ENCODE measurements around the gene ASAP2.
"Not testable (repeated sequence)": the region's sequence is repeated elsewhere in the genome, so short reads cannot be mapped to it uniquely, and the experiment has no call there.

Gene ASAP2

GRCh38 chr2:9261231-9261883 lies 54.7 kb downstream of the ASAP2 start:
- in situ Hi-C loops (cut with HindIII; ENCODE audit: low pct_ligation_motif_present, low pct_unique_long_range_greater_than_20kb, low sequenced_read_pairs): no loop called here

GRCh38 chr2:9262671-9263171 lies 56.1 kb downstream of the ASAP2 start:
- DNase-seq: no peak
- in situ Hi-C loops (cut with HindIII; ENCODE audit: low pct_ligation_motif_present, low pct_unique_long_range_greater_than_20kb, low sequenced_read_pairs): no loop called here

More at GRCh38 chr2:9261231-9261883, 54.7 kb downstream of the ASAP2 start:
- no peak for DNase-seq

GRCh38 chr2:9263428-9263827 lies 56.8 kb downstream of the ASAP2 start:
- in situ Hi-C loops (cut with HindIII; ENCODE audit: low pct_ligation_motif_present, low pct_unique_long_range_greater_than_20kb, low sequenced_read_pairs): no loop called here
- no peak for DNase-seq

GRCh38 chr2:9264301-9264700 lies 57.7 kb downstream of the ASAP2 start:
- in situ Hi-C loops (cut with HindIII; ENCODE audit: low pct_ligation_motif_present, low pct_unique_long_range_greater_than_20kb, low sequenced_read_pairs): no loop called here

GRCh38 chr2:9266711-9267110 lies 60.1 kb downstream of the ASAP2 start:
- in situ Hi-C loops (cut with HindIII; ENCODE audit: low pct_ligation_motif_present, low pct_unique_long_range_greater_than_20kb, low sequenced_read_pairs): no loop called here
- DNase-seq: no peak

More at GRCh38 chr2:9264301-9264700, 57.7 kb downstream of the ASAP2 start:
- DNase-seq: no peak

GRCh38 chr2:9267286-9267685 lies 60.7 kb downstream of the ASAP2 start:
- in situ Hi-C loops (cut with HindIII; ENCODE audit: low pct_ligation_motif_present, low pct_unique_long_range_greater_than_20kb, low sequenced_read_pairs); DNase-seq: not testable (repeated sequence)

- in situ Hi-C loops (cut with HindIII; ENCODE audit: low pct_ligation_motif_present, low pct_unique_long_range_greater_than_20kb, low sequenced_read_pairs): no loop called here
These were observed 61.9 kb downstream of the ASAP2 start for GRCh38 chr2:9268301-9269080.

GRCh38 chr2:9269295-9269694 lies 62.7 kb downstream of the ASAP2 start:
- in situ Hi-C loops (cut with HindIII; ENCODE audit: low pct_ligation_motif_present, low pct_unique_long_range_greater_than_20kb, low sequenced_read_pairs): no loop called here

More at GRCh38 chr2:9268301-9269080, 61.9 kb downstream of the ASAP2 start:
- DNase-seq: no peak

GRCh38 chr2:9269695-9270360 lies 63.2 kb downstream of the ASAP2 start:
- in situ Hi-C loops (cut with HindIII; ENCODE audit: low pct_ligation_motif_present, low pct_unique_long_range_greater_than_20kb, low sequenced_read_pairs): no loop called here
- DNase-seq: no peak

More at GRCh38 chr2:9269295-9269694, 62.7 kb downstream of the ASAP2 start:
- no peak for DNase-seq

- DNase-seq: no peak
- in situ Hi-C loops (cut with HindIII; ENCODE audit: low pct_ligation_motif_present, low pct_unique_long_range_greater_than_20kb, low sequenced_read_pairs): no loop called here
These were observed 64.5 kb downstream of the ASAP2 start for GRCh38 chr2:9271091-9271490.

- no peak for DNase-seq
- in situ Hi-C loops (cut with HindIII; ENCODE audit: low pct_ligation_motif_present, low pct_unique_long_range_greater_than_20kb, low sequenced_read_pairs): no loop called here
These were observed 65.1 kb downstream of the ASAP2 start for GRCh38 chr2:9271691-9272090.

GRCh38 chr2:9273486-9274130 lies 67.0 kb downstream of the ASAP2 start:
- in situ Hi-C loops (cut with HindIII; ENCODE audit: low pct_ligation_motif_present, low pct_unique_long_range_greater_than_20kb, low sequenced_read_pairs): no loop called here

GRCh38 chr2:9274701-9275343 lies 68.2 kb downstream of the ASAP2 start:
- in situ Hi-C loops (cut with HindIII; ENCODE audit: low pct_ligation_motif_present, low pct_unique_long_range_greater_than_20kb, low sequenced_read_pairs): no loop called here
- no peak for DNase-seq

More at GRCh38 chr2:9273486-9274130, 67.0 kb downstream of the ASAP2 start:
- DNase-seq: no peak

GRCh38 chr2:9275399-9275798 lies 68.8 kb downstream of the ASAP2 start:
- no peak for DNase-seq
- in situ Hi-C loops (cut with HindIII; ENCODE audit: low pct_ligation_motif_present, low pct_unique_long_range_greater_than_20kb, low sequenced_read_pairs): no loop called here

- in situ Hi-C loops (cut with HindIII; ENCODE audit: low pct_ligation_motif_present, low pct_unique_long_range_greater_than_20kb, low sequenced_read_pairs): no loop called here
- no peak for DNase-seq
These were observed 69.5 kb downstream of the ASAP2 start for GRCh38 chr2:9276074-9276473.

- DNase-seq: no peak
- in situ Hi-C loops (cut with HindIII; ENCODE audit: low pct_ligation_motif_present, low pct_unique_long_range_greater_than_20kb, low sequenced_read_pairs): no loop called here
These were observed 70.4 kb downstream of the ASAP2 start for GRCh38 chr2:9276901-9277451.

- no peak for DNase-seq
- in situ Hi-C loops (cut with HindIII; ENCODE audit: low pct_ligation_motif_present, low pct_unique_long_range_greater_than_20kb, low sequenced_read_pairs): no loop called here
These were observed 71.8 kb downstream of the ASAP2 start for GRCh38 chr2:9278439-9278838.

GRCh38 chr2:9279426-9279825 lies 72.8 kb downstream of the ASAP2 start:
- no peak for DNase-seq
- in situ Hi-C loops (cut with HindIII; ENCODE audit: low pct_ligation_motif_present, low pct_unique_long_range_greater_than_20kb, low sequenced_read_pairs): no loop called here
